UCSD-AML1 (cell line): ENCODE results near the gene FGF7.
"Not testable (repeated sequence)": the region's sequence is repeated elsewhere in the genome, so short reads cannot be mapped to it uniquely, and the experiment has no call there.

Experiments
- DNase-seq: peaks from one replicate; lab custom pipeline; 2025; ENCODE audit not compliant: unreplicated experiment; lab: John Stamatoyannopoulos, UW

FGF7 gene

GRCh38 chr15:49423021-49423420, at the start of gene FGF7:
TSS of gene FGF7 (plus strand) at chr15:49423242. CDS start at chr15:49424298, 1,056 bp downstream.
- DNase-seq, result peak; percentile 9

GRCh38 chr15:49379996-49380395, 43.0 kb upstream of the FGF7 start:
- DNase-seq, result no peak

- no peak for DNase-seq
These were observed 42.1 kb upstream of the FGF7 start for GRCh38 chr15:49380912-49381311.

- no peak for DNase-seq
These were observed 40.6 kb upstream of the FGF7 start for GRCh38 chr15:49382394-49382793.

- no peak for DNase-seq
These were observed 39.8 kb upstream of the FGF7 start for GRCh38 chr15:49383266-49383665.

GRCh38 chr15:49387471-49387870, 35.6 kb upstream of the FGF7 start:
- DNase-seq, result no peak

- not testable (repeated sequence) for DNase-seq
These were observed 20.3 kb upstream of the FGF7 start for GRCh38 chr15:49402515-49403296.

GRCh38 chr15:49406352-49407118, 16.5 kb upstream of the FGF7 start:
- DNase-seq, result no peak

- no peak for DNase-seq
These were observed 12.4 kb upstream of the FGF7 start for GRCh38 chr15:49410641-49411040.

GRCh38 chr15:49412797-49413196, 10.2 kb upstream of the FGF7 start:
- no peak for DNase-seq

- DNase-seq, result no peak
These were observed 7.9 kb upstream of the FGF7 start for GRCh38 chr15:49415149-49415548.

GRCh38 chr15:49415638-49416037, 7.4 kb upstream of the FGF7 start:
- no peak for DNase-seq

- no peak for DNase-seq
These were observed 4.2 kb upstream of the FGF7 start for GRCh38 chr15:49418811-49419210.

- DNase-seq, result no peak
These were observed 1.1 kb upstream of the FGF7 start for GRCh38 chr15:49421991-49422390.

GRCh38 chr15:49423901-49424550, 984 bp downstream of the FGF7 start:
- no peak for DNase-seq

GRCh38 chr15:49424954-49425353, 1.9 kb downstream of the FGF7 start:
- no peak for DNase-seq

- DNase-seq, result no peak
These were observed 4.3 kb downstream of the FGF7 start for GRCh38 chr15:49427372-49427771.

- DNase-seq, result no peak
These were observed 5.5 kb downstream of the FGF7 start for GRCh38 chr15:49428409-49429095.

- no peak for DNase-seq
These were observed 7.0 kb downstream of the FGF7 start for GRCh38 chr15:49430046-49430445.

- DNase-seq, result no peak
These were observed 12.1 kb downstream of the FGF7 start for GRCh38 chr15:49435174-49435573.

GRCh38 chr15:49436751-49437150, 13.7 kb downstream of the FGF7 start:
- no peak for DNase-seq
